Adipocyte (in vitro differentiated cells): ENCODE data around the gene CEBPG.
A peak's percentile ranks its signal among the peaks of the same experiment; 100 is the strongest.

Experiments
- DNase-seq: peaks from one replicate; pipeline ENCODE4 v3.0.0-alpha.2; 2015; ENCODE audit warnings: low read depth
- H3K27me3 ChIP-seq: replicated peaks from 2 replicates; pipeline ENCODE4 v1.7.0; 2013; ENCODE audit warnings: mild to moderate bottlenecking, low read length, moderate library complexity; ENCODE audit not compliant: control insufficient read depth, insufficient read depth
- H3K36me3 ChIP-seq: 2 replicates; pipeline ENCODE4 v1.7.0; 2013; ENCODE audit warnings: low read length, mild to moderate bottlenecking, moderate library complexity; ENCODE audit not compliant: control insufficient read depth, insufficient read depth, severe bottlenecking
- H3K4me1 ChIP-seq: 2 replicates; pipeline ENCODE4 v1.7.0; 2013; ENCODE audit warnings: mild to moderate bottlenecking, low read length, moderate library complexity; ENCODE audit not compliant: control insufficient read depth, insufficient read depth
- H3K4me3 ChIP-seq: 2 replicates; pipeline ENCODE4 v1.7.0; 2013; ENCODE audit warnings: mild to moderate bottlenecking, low read length, moderate library complexity
- H3K9ac ChIP-seq: 2 replicates; pipeline ENCODE4 v1.7.0; 2013; ENCODE audit warnings: mild to moderate bottlenecking, low read length, moderate library complexity
- H3K9me3 ChIP-seq: 2 replicates; pipeline ENCODE4 v1.7.0; 2013; ENCODE audit warnings: mild to moderate bottlenecking, low read length, moderate library complexity; ENCODE audit not compliant: control insufficient read depth

Gene CEBPG

DNA sequence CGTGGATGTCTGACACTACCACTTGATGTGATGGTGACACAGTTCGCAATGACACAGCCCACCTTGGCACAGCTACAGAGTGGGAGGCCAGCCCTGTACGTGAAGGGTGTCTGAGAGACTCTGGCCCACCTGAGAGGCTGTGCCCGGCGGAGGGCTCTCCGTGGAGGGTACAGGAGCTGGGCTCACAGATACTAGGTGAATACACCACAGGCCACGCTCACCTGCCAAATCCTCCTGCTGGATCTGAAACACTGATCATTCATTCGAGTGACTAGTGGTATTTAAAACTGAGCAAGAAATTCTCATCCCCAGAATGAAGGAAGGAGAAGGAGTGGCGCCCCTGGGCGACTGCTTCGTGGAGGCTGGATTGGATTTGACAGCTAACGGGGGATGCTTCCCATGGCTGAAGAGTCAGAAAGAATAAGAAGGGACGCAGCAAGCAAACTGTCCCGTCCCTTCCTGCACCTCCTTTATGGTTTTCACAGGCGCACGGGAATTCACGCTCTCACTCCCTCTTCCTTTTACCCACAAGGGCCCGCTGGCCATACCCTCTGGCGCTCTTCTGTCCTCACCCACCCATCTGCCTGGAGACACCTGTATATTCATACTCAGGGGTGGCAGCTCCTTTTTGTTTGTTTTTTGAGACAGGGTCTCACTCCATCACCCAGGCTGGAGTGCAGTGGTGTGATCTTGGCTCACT, 25.0 kb downstream of the CEBPG start:
- peaks cover 34% of the 10 kb centered on the region for H3K4me1 ChIP-seq
- H3K9me3 ChIP-seq = no peaks in the 10 kb centered on the region
- no peaks in the 10 kb centered on the region for H3K27me3 ChIP-seq
- DNase-seq = no peak
- H3K36me3 ChIP-seq = no peaks in the 10 kb centered on the region
- no peak overlapping the region for H3K9ac ChIP-seq
- no peak overlapping the region for H3K4me3 ChIP-seq

GRCh38 chr19:33399081-33399744, 25.7 kb downstream of the CEBPG start:
- Histone ChIP-seq H3K4me3 (no peak overlapping the region), H3K36me3 (no peaks in the 10 kb centered on the region), H3K27me3 (no peaks in the 10 kb centered on the region), H3K9ac (no peak overlapping the region), H3K9me3 (no peaks in the 10 kb centered on the region), H3K4me1 (peaks cover 33% of the 10 kb centered on the region)
- no peak for DNase-seq

DNA sequence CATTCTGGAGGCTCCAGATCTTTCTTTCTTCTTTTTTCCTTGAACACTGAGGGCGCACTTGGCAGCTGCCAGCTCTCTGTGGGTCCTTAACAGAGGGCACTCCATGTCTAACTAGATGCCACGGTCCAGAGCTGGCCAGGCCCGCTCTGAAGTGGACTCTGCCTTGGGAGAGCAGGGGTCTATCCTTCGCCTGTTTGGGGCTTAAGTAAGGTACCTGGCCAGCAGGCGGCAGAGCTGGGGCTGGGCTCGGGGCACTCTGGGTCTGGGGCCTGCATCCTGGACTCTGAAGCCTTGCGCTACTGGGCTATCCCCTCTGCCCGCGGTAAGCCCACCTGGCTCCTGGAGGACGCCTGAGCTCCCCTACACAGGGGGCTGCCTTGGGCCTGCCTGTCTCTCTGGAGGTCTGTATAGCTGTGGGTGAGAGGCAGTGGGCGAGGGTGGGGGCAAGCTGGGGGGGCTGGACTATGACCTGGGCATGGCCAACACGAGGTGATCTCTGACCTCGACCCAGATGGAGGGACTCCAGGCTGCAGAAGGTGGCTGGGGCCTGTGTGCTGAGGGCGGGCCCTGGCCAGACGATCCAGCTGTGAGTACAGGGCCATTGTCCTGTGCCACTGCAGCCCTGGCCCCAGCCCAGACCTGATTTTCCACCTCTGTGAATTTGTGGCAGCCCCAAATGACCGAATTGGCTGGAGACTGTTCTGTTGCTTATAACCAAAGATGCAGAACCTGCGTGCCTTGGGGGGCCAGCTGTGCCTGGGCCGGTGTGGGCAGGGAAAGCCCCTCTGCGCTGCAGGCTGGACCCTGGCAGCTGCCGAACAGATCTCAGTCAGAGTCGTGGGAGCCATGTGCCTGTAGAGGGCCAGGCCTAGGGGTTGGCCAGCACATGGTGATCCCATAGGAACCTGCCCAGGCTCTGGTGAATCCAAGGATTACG, 26.5 kb downstream of the CEBPG start:
- no peak for DNase-seq
- H3K9me3 ChIP-seq = no peaks in the 10 kb centered on the region
- H3K9ac ChIP-seq = no peak overlapping the region
- no peak overlapping the region for H3K4me3 ChIP-seq
- peaks cover 34% of the 10 kb centered on the region for H3K4me1 ChIP-seq
- H3K27me3 ChIP-seq = no peaks in the 10 kb centered on the region
- H3K36me3 ChIP-seq = no peaks in the 10 kb centered on the region

GRCh38 chr19:33400856-33401682, 27.6 kb downstream of the CEBPG start:
- no peaks in the 10 kb centered on the region for H3K27me3 ChIP-seq
- H3K36me3 ChIP-seq = no peaks in the 10 kb centered on the region
- no peak for DNase-seq
- H3K9me3 ChIP-seq = no peaks in the 10 kb centered on the region
- H3K4me1 ChIP-seq = peaks cover 34% of the 10 kb centered on the region
- no peak overlapping the region for H3K9ac ChIP-seq
- no peak overlapping the region for H3K4me3 ChIP-seq

DNA sequence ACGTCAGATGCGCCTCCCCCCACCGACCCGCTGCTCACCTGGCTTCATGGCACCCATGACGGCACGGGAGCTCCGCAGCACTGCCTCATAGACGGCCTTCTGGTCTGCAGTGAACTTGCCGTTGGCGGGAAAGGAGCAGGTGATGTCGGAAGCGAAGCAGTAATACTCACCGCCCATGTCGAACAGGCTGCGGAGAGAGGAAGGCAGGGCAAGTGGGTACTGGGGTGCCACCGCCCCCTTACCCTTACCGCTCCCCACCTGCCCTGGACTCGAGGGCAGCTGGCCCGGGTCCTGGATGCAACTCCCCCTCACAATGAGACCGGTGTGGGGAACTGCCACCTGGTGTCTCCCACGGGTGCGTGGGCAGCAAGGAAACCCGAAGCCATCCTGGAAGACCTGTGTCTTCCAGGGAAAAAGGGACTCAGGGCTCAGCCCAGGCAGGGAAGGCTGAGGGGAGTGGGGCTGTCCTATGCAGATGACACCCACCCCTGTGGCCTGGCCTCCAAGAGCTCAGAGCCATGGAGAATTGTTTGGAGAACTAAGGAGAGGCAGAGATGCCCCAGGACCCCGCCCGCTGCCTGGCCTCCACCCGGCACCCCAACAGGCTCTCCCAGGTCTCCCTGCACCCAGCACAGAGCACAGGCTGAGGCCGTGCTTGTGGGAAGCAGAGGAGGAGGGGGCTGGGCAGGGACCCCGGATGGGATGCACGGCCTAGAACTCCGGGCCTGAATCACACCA, 28.3 kb downstream of the CEBPG start:
- no peak overlapping the region for H3K4me3 ChIP-seq
- H3K4me1 ChIP-seq = peaks cover 35% of the 10 kb centered on the region
- no peaks in the 10 kb centered on the region for H3K27me3 ChIP-seq
- no peaks in the 10 kb centered on the region for H3K36me3 ChIP-seq
- H3K9me3 ChIP-seq = no peaks in the 10 kb centered on the region
- H3K9ac ChIP-seq = no peak overlapping the region
- no peak for DNase-seq

DNA sequence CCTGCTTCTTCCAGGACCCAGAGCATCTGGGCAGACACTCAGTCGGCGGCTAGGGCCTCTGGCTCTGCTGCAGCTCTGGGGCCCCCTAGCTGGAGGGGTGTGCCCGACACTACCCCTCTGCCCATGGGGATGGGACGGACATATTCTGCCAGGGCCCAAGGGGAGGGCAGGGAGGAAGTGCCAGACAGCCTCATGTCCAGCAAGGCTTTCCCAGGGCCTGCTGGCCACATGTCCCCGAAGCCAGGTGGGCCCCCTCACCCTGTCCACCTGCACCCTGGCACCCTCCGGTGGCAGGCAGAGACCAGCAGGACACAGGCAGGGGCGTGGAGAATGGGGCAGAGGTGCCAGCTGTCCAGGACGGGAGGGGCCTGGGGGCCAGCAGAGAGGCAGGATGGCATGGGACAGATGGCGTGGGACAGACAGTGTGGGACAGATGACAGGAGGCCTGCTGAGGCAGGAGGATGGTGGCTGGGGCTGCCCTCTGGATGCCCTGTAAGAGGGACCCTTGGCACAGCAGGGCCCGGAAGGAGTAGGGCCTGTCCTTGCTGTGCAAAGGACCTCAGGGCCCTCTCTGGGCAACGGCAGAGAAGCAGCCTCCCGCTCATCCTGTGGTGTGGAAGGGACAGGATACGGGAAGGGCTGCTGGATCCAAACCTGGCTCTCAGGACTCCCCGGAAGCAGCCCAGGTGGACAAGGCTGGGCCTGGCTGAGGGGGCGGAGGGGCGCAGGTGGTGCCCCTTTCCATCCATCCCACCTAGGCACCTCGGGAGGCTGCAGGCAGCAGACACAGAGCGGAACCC, 29.1 kb downstream of the CEBPG start:
- Histone ChIP-seq H3K4me1 (peaks cover 31% of the 10 kb centered on the region), H3K9ac (no peak overlapping the region), H3K4me3 (no peak overlapping the region), H3K36me3 (no peaks in the 10 kb centered on the region), H3K27me3 (no peaks in the 10 kb centered on the region), H3K9me3 (no peaks in the 10 kb centered on the region)
- no peak for DNase-seq

DNA sequence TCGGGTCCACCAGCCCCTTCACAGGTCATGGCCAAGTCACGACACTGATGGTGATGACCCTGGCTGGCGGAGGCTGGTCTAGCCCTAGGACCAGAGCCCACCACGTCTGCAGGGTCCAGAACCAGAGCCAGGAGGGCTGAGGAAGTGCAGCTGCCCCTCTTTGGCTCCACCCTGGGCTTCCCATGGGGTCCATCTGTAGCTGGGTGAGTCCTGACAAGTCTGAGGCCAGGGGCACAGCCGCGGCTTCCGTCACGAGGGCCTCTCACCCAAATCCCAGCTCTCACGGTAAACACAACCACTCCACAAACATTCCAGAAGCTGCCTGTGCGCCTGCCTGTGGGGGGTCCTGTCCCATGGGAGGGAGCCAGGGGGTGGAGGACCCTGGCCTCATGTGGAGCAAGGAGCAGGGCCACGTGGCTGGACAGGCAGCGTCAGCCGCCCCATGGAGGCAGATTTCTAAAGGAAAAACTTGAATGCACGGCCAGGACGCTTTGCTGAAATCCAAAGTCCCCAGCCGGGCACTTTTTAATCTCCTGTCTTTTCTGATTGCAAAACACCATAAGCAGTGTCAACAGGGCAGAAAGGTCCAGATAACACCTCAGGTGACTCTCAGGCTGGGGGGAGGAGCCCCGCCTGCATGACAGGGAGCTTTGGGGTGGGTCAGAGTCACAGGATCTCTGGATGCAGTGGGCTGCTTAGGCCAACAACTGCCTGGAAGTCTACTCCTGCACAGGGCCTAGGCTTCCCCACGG, 29.9 kb downstream of the CEBPG start:
- Histone ChIP-seq H3K4me3 (no peak overlapping the region), H3K27me3 (no peaks in the 10 kb centered on the region), H3K4me1 (peaks cover 31% of the 10 kb centered on the region), H3K9me3 (no peaks in the 10 kb centered on the region), H3K9ac (no peak overlapping the region), H3K36me3 (no peaks in the 10 kb centered on the region)
- DNase-seq = no peak

DNA sequence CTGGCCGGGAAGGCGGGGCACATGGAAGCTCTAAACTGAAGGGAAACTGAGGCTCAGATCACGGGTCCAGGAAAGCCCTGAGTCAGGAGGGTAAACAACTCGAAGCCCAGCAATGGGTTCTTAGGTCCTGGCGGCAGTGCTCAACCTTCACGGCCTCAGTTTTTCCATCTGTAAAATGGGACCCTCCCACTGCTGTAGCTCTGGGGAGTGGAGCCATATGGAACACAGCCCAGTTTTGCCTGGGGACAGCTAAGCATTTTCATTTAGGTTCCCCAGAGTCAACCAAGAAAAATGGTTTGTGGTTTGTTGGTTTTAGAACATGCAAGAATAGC, 30.4 kb downstream of the CEBPG start:
- Histone ChIP-seq H3K27me3 (no peaks in the 10 kb centered on the region), H3K9me3 (no peaks in the 10 kb centered on the region), H3K36me3 (no peaks in the 10 kb centered on the region), H3K4me1 (peaks cover 31% of the 10 kb centered on the region), H3K4me3 (no peak overlapping the region), H3K9ac (peak overlapping the region; percentile 51)
- DNase-seq = no peak

DNA sequence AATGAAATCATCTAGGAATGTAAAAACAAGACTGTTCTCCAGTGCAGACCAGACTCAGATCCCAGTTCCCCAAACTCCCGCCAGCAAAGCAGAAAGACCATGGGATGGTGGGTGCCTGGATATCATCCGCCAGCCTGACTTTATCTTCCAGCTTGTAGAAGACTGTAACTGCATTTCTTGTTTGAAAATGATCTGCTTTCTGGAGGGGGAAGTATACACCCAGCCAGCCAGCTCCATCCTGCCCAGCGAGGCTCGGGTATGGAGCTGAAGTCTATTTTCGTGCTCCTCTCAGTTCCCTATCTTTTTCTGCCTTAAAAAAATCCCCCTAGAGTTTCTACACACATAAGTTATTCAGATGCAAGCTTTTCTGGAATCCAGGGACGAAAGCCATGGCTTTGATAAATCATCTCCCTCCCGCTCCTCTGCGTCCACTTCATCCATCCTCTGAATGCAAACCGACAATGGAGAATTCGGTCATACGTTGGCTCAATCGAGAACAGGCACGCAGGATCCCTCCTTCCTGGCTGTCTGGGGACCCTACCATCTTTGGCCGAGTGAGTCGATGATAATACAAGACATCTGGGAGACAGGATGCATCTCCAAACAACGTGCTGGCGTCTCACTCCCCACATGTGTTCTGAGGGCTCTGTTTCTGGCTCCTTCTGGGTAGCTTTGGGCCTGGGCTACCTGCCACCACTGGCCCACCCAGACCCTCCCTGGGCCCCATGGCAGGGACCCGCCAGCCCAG, 31.2 kb downstream of the CEBPG start:
- H3K4me1 ChIP-seq = peaks cover 31% of the 10 kb centered on the region
- H3K27me3 ChIP-seq = no peaks in the 10 kb centered on the region
- H3K9me3 ChIP-seq = no peaks in the 10 kb centered on the region
- H3K36me3 ChIP-seq = no peaks in the 10 kb centered on the region
- H3K4me3 ChIP-seq = no peak overlapping the region
- DNase-seq = no peak
- H3K9ac ChIP-seq = peak overlapping the region; percentile 51
